ENCODE measurements around the gene MYL4.

The MYL4 gene

DNA sequence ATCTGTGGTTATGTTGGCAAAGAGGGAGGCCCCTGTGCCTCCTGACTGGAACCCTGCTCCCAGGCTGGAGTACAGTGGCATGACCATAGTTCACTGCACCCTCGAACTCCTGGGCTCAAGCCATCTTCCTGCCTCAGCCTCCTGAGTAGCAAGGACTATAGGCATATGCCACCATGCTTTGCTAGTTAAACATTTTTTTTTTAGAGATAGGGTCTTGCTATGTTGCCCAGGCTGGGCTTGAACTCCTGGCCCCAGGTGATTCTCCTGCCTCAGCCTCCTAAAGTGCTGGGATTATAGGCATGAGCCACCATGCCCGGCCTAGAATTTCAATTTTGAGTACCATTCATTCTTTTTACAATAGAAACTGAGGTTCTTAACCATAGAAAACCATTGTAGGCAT is 23.3 kb downstream of the MYL4 start:
- CTCF ChIA-PET, result interaction anchor here (0.5 kb wide), 1 partner anchor 108 kb away, joined by 3 read pairs; no protein-coding TSS in a partner anchor
- POLR2A ChIA-PET, result no interaction called here
- no peak for DNase-seq (ENCODE audit: extremely low spot score)
- TF ChIP-seq HDGF (IDR thresholded peaks at IDR 0.05; ENCODE audit: borderline replicate concordance) (no peak), ZNF384 (IDR thresholded peaks at IDR 0.05) (no peak), FOXA1 (IDR thresholded peaks at IDR 0.05) (no peak), FOXK2 (IDR thresholded peaks at IDR 0.05) (no peak), ELF4 (IDR thresholded peaks at IDR 0.05) (no peak), SUZ12 (IDR thresholded peaks at IDR 0.05) (no peak), LEF1 (IDR thresholded peaks at IDR 0.05; ENCODE audit: borderline replicate concordance) (no peak), L3MBTL2 (conservative IDR thresholded peaks at IDR 0.05) (no peak), NFRKB (IDR thresholded peaks at IDR 0.05) (no peak)

DNA sequence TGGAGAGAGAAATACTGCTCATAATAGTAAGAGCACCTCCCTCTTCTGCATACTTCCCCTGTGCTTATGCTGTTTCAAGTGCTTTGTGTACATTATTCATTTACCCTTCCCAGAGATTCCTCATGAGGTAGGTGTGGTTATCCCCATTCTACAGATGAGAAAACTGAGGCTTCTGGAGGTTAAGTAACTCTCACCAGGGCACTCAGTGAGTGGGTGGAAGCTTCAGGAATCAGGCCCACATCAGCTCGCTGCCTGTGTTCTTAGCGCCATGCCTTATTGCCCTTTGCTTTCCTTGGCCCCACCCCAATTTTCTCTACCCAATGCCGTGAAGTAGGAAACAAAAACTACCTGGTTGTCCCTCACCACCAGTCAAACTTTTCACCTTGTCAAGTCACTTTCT is 26.4 kb downstream of the MYL4 start:
- TF ChIP-seq BHLHE40 (IDR thresholded peaks at IDR 0.05; ENCODE audit: borderline replicate concordance), result no peak
- no peak for TF ChIP-seq TARDBP (IDR thresholded peaks at IDR 0.05)
- TF ChIP-seq SUZ12 (IDR thresholded peaks at IDR 0.05), result no peak
- no peak for TF ChIP-seq FOXM1 (IDR thresholded peaks at IDR 0.05; ENCODE audit: borderline replicate concordance)
- TF ChIP-seq FOXA1 (IDR thresholded peaks at IDR 0.05), result no peak
- TF ChIP-seq ELF4 (IDR thresholded peaks at IDR 0.05), result no peak
- TF ChIP-seq ARNT (IDR thresholded peaks at IDR 0.05), result no peak
- no peak for TF ChIP-seq SP1 (IDR thresholded peaks at IDR 0.05)
- TF ChIP-seq, protein P1, sequence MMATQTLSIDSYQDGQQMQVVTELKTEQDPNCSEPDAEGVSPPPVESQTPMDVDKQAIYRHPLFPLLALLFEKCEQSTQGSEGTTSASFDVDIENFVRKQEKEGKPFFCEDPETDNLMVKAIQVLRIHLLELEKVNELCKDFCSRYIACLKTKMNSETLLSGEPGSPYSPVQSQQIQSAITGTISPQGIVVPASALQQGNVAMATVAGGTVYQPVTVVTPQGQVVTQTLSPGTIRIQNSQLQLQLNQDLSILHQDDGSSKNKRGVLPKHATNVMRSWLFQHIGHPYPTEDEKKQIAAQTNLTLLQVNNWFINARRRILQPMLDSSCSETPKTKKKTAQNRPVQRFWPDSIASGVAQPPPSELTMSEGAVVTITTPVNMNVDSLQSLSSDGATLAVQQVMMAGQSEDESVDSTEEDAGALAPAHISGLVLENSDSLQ (IDR thresholded peaks at IDR 0.05), result no peak
- TF ChIP-seq LEF1 (IDR thresholded peaks at IDR 0.05; ENCODE audit: borderline replicate concordance), result no peak
- no peak for TF ChIP-seq FOXK2 (IDR thresholded peaks at IDR 0.05)
- TF ChIP-seq CTBP1 (IDR thresholded peaks at IDR 0.05; ENCODE audit: borderline replicate concordance), result no peak
- TF ChIP-seq NFRKB (IDR thresholded peaks at IDR 0.05), result no peak
- no peak for TF ChIP-seq ZNF384 (IDR thresholded peaks at IDR 0.05)
- TF ChIP-seq L3MBTL2 (conservative IDR thresholded peaks at IDR 0.05), result no peak
- no peak for TF ChIP-seq HDGF (IDR thresholded peaks at IDR 0.05; ENCODE audit: borderline replicate concordance)
- ChIA-PET CTCF (no interaction called here), POLR2A (no interaction called here)
- no peak for DNase-seq (ENCODE audit: extremely low spot score)

DNA sequence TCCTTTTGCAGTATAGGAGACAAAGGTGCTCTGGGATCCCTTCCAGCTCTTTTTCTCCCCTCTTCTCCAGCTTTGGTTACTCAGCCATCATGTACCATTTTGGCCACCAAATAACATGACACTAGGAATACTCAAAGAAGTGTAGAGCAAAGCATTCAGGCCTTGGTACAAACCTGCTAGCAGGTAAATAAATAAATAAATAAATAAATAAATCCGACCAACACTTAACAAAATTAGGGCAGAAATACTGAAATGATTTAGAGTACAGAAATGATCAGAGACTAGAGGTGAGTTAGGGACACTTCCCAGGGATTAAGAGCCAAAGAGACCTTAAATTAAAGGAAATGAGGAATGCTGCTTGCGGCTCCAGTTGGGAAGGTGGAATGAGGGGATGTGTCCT is 26.8 kb downstream of the MYL4 start:
- POLR2A ChIA-PET, result no interaction called here
- no peak for DNase-seq (ENCODE audit: extremely low spot score)
- CTCF ChIA-PET, result no interaction called here
- TF ChIP-seq ELF4 (IDR thresholded peaks at IDR 0.05) (no peak), ZNF384 (IDR thresholded peaks at IDR 0.05) (no peak), SP1 (IDR thresholded peaks at IDR 0.05) (no peak), L3MBTL2 (conservative IDR thresholded peaks at IDR 0.05) (no peak), FOXA1 (IDR thresholded peaks at IDR 0.05) (no peak), CTBP1 (IDR thresholded peaks at IDR 0.05; ENCODE audit: borderline replicate concordance) (no peak), TARDBP (IDR thresholded peaks at IDR 0.05) (no peak), ARNT (IDR thresholded peaks at IDR 0.05) (no peak), LEF1 (IDR thresholded peaks at IDR 0.05; ENCODE audit: borderline replicate concordance) (no peak), FOXK2 (IDR thresholded peaks at IDR 0.05) (no peak), NFRKB (IDR thresholded peaks at IDR 0.05) (no peak), FOXM1 (IDR thresholded peaks at IDR 0.05; ENCODE audit: borderline replicate concordance) (no peak), HDGF (IDR thresholded peaks at IDR 0.05; ENCODE audit: borderline replicate concordance) (no peak), BHLHE40 (IDR thresholded peaks at IDR 0.05; ENCODE audit: borderline replicate concordance) (no peak), SUZ12 (IDR thresholded peaks at IDR 0.05) (no peak)
- TF ChIP-seq, protein P1 (IDR thresholded peaks at IDR 0.05), result no peak

DNA sequence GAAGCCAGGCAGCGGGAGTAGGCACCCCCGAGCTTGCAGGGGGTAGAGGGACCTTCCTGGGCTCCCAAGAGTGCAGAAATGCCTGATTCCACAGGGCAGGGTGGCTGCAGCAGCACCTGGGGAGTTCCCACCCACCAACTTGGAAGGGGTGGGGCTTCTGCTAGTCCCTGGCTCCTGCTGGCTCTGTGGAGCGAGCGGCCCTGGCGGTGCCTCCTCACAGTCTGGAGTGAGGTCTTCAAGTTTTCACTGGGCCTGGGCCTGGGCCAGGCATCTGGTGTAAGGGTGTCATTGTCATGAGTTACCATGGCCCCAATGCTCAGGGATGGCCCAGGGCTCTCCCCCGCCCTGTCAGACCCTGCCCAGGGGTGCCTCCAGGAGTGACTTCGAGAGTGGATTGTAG is 28.7 kb downstream of the MYL4 start:
- no peak for TF ChIP-seq FOXK2 (IDR thresholded peaks at IDR 0.05)
- TF ChIP-seq ZNF384 (IDR thresholded peaks at IDR 0.05), result no peak
- no peak for TF ChIP-seq NFRKB (IDR thresholded peaks at IDR 0.05)
- TF ChIP-seq, protein P1 (IDR thresholded peaks at IDR 0.05), result no peak
- TF ChIP-seq L3MBTL2 (conservative IDR thresholded peaks at IDR 0.05), result no peak
- TF ChIP-seq ELF4 (IDR thresholded peaks at IDR 0.05), result no peak
- no peak for TF ChIP-seq LEF1 (IDR thresholded peaks at IDR 0.05; ENCODE audit: borderline replicate concordance)
- TF ChIP-seq SUZ12 (IDR thresholded peaks at IDR 0.05), result no peak
- no peak for TF ChIP-seq CTBP1 (IDR thresholded peaks at IDR 0.05; ENCODE audit: borderline replicate concordance)
- TF ChIP-seq FOXA1 (IDR thresholded peaks at IDR 0.05), result no peak
- no peak for TF ChIP-seq SP1 (IDR thresholded peaks at IDR 0.05)
- TF ChIP-seq HDGF (IDR thresholded peaks at IDR 0.05; ENCODE audit: borderline replicate concordance), result no peak
- TF ChIP-seq ARNT (IDR thresholded peaks at IDR 0.05), result no peak
- CTCF ChIA-PET, result no interaction called here
- no peak for DNase-seq (ENCODE audit: extremely low spot score)
- POLR2A ChIA-PET, result no interaction called here

DNA sequence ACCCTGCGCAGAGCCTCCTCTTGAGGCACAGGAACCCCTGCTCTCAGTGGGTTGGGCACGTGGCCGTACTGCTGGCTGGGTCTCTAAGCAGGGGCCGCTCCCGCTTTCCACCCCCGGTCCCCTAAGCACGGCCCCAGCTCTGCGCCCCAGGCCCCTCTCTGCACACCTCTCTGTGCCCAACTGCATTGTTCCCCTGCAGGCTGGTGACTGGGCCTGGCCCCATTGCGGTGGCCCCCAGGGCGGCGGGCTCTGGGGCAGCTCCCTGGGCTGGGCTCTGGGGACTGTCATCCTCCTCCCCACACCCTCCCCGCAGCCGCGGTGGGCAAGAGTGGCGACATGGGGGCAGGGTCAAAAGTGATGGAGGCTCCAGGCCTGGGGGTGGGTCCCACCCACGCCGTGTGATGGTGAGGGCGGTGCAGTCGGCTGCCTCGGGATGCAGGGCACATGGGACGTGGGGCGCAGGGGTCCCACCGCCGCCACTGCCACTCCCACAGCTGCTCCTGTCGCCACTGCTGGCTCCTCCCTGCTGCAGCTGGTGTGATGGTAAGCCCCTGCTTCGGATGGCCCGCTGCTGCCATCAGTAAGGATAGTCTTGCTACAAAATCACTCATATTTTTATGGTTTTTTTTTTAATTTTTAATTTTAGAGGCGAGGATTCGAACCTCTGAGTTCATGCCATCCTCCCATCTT is 29.3 kb downstream of the MYL4 start:
- POLR2A ChIA-PET, result no interaction called here
- no peak for DNase-seq (ENCODE audit: extremely low spot score)
- CTCF ChIA-PET, result no interaction called here
- no peak for TF ChIP-seq NFRKB (IDR thresholded peaks at IDR 0.05)
- TF ChIP-seq BHLHE40 (IDR thresholded peaks at IDR 0.05; ENCODE audit: borderline replicate concordance), result no peak
- no peak for TF ChIP-seq CTBP1 (IDR thresholded peaks at IDR 0.05; ENCODE audit: borderline replicate concordance)
- no peak for TF ChIP-seq TARDBP (IDR thresholded peaks at IDR 0.05)
- TF ChIP-seq ZNF384 (IDR thresholded peaks at IDR 0.05), result no peak
- no peak for TF ChIP-seq FOXM1 (IDR thresholded peaks at IDR 0.05; ENCODE audit: borderline replicate concordance)
- TF ChIP-seq FOXK2 (IDR thresholded peaks at IDR 0.05), result no peak
- TF ChIP-seq SUZ12 (IDR thresholded peaks at IDR 0.05), result no peak
- TF ChIP-seq ELF4 (IDR thresholded peaks at IDR 0.05), result no peak
- TF ChIP-seq L3MBTL2 (conservative IDR thresholded peaks at IDR 0.05), result no peak
- no peak for TF ChIP-seq LEF1 (IDR thresholded peaks at IDR 0.05; ENCODE audit: borderline replicate concordance)
- TF ChIP-seq FOXA1 (IDR thresholded peaks at IDR 0.05), result no peak

DNA sequence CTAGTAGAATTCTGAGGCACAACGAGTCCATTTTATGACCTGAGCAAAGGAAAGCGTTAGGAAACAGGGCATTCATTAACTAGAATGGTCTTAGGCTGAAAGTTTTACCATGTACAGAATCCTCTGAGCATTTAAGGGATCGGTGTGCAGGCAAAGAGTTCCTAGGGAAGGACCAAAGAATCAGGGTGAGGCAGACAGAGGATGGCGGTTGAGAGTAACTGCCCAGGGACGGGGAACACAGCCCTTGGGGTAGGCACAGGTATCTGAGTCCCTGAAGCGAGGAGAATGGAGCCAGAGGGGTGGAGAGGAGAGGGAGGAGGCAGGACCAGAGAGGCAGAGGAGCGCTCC is 30.4 kb downstream of the MYL4 start:
- CTCF ChIA-PET, result no interaction called here
- POLR2A ChIA-PET, result no interaction called here

More for the DNA sequence above, 30.4 kb downstream of the MYL4 start:
- no peak for DNase-seq (ENCODE audit: extremely low spot score)
- TF ChIP-seq ARNT (IDR thresholded peaks at IDR 0.05) (no peak), FOXA1 (IDR thresholded peaks at IDR 0.05) (no peak), LEF1 (IDR thresholded peaks at IDR 0.05; ENCODE audit: borderline replicate concordance) (no peak), CTBP1 (IDR thresholded peaks at IDR 0.05; ENCODE audit: borderline replicate concordance) (no peak), FOXM1 (IDR thresholded peaks at IDR 0.05; ENCODE audit: borderline replicate concordance) (no peak), ZNF384 (IDR thresholded peaks at IDR 0.05) (no peak), FOXK2 (IDR thresholded peaks at IDR 0.05) (no peak)

Measured in HEK293T (cell line).